Fibroblast of lung (primary cell): ENCODE data around the gene CHST11. TPM values are rescaled to one million over a fixed set of nuclear protein-coding genes. Genes with fewer than 3 reads are reported as not detected.

Source experiments
- DNase-seq, 2 donors: peaks; one replicate each; pipeline versions ENCODE4 v3.0.0 to v3.0.0-alpha.2; 2010; ENCODE audit warnings: low read depth in 2 of 2
- H2AFZ ChIP-seq: 2 replicates; pipeline ENCODE4 v1.5.1; 2012; ENCODE audit warnings: low read length, control low read depth, inconsistent platforms
- H3K27ac ChIP-seq: 2 replicates; pipeline ENCODE4 v1.5.1; 2011; ENCODE audit warnings: low read length, control low read depth; ENCODE audit not compliant: insufficient read depth
- H3K27me3 ChIP-seq: 2 replicates; pipeline ENCODE4 v1.5.1; 2011; ENCODE audit warnings: mild to moderate bottlenecking, low read length; ENCODE audit not compliant: control insufficient read depth, insufficient read depth
- H3K36me3 ChIP-seq: 2 replicates; pipeline ENCODE4 v1.5.1; 2011; ENCODE audit warnings: low read length; ENCODE audit not compliant: control insufficient read depth, insufficient read depth
- H3K4me1 ChIP-seq: 2 replicates; pipeline ENCODE4 v1.5.1; 2011; ENCODE audit warnings: low read length; ENCODE audit not compliant: control insufficient read depth, insufficient read depth; ENCODE audit errors: extremely low read depth
- H3K4me2 ChIP-seq: 2 replicates; pipeline ENCODE4 v1.5.1; 2011; ENCODE audit warnings: low read length, control low read depth; ENCODE audit not compliant: insufficient read depth; ENCODE audit errors: extremely low read depth
- H3K4me3 ChIP-seq, 4 experiments: fragments of 200-600 bp in 1 of 4; sonication (generic) in 1 of 4; replicated peaks in 1 of 4; 2 replicates each; pipeline ENCODE4 v1.5.1; 2011 to 2016; ENCODE audit warnings: low read length in 4 of 4, low read depth in 3 of 4, mild to moderate bottlenecking in 3 of 4, control low read depth in 2 of 4, inconsistent platforms in 1 of 4, mixed read lengths in 1 of 4; ENCODE audit not compliant: insufficient read depth in 1 of 4; ENCODE audit errors: control extremely low read depth in 1 of 4
- H3K79me2 ChIP-seq: 2 replicates; pipeline ENCODE4 v1.5.1; 2012; ENCODE audit warnings: mild to moderate bottlenecking, low read length, inconsistent platforms; ENCODE audit not compliant: control insufficient read depth, insufficient read depth
- H3K9ac ChIP-seq: 2 replicates; pipeline ENCODE4 v1.5.1; 2011; ENCODE audit warnings: mild to moderate bottlenecking, low read length, control low read depth; ENCODE audit not compliant: insufficient read depth
- H3K9me3 ChIP-seq: 2 replicates; pipeline ENCODE4 v1.5.1; 2012; ENCODE audit warnings: low read depth, low read length; ENCODE audit not compliant: control insufficient read depth, insufficient read depth
- H4K20me1 ChIP-seq: 2 replicates; pipeline ENCODE4 v1.5.1; 2011; ENCODE audit warnings: low read length; ENCODE audit not compliant: control insufficient read depth, insufficient read depth; ENCODE audit errors: extremely low read depth
- EZH2 ChIP-seq: IDR thresholded peaks from 2 replicates; pipeline ENCODE4 v1.5.1; 2012; ENCODE audit warnings: low read length, control low read depth, mild to moderate bottlenecking; ENCODE audit errors: missing control alignments
- polyA plus RNA-seq, 2 donors: library from polyadenylated mRNA; depleted of rRNA in 1 of 2; stranded (reverse) in 1 of 2; unstranded in 1 of 2; fragments of >200 nt; gene quantifications; 2 replicates each; pipeline ENCODE4 v1.2.1, GENCODE V29; 2011 to 2012; ENCODE audit warnings: missing spikeins in 1 of 2
- total RNA-seq: library from RNA; depleted of rRNA; stranded (reverse); fragments of >200 nt; gene quantifications from 2 replicates; pipeline ENCODE4 v1.2.1, GENCODE V29; 2014
- TF ChIP-seq, protein P1 (sequence below), 2 donors: IDR thresholded peaks in 1 of 2; conservative IDR thresholded peaks in 1 of 2; 1 replicate in 1 of 2; 2 replicates in 1 of 2; pipeline ENCODE4 v1.5.1; 2011 to 2012; ENCODE audit warnings: low read length in 2 of 2, control low read depth in 1 of 2, inconsistent platforms in 1 of 2, low read depth in 1 of 2, mild to moderate bottlenecking in 1 of 2

The CHST11 gene
- total and polyA plus RNA-seq, 2 donors (not counting 1 experiment from before 2014, with no cell fraction given) = 3.5 to 9.1 TPM

DNA sequence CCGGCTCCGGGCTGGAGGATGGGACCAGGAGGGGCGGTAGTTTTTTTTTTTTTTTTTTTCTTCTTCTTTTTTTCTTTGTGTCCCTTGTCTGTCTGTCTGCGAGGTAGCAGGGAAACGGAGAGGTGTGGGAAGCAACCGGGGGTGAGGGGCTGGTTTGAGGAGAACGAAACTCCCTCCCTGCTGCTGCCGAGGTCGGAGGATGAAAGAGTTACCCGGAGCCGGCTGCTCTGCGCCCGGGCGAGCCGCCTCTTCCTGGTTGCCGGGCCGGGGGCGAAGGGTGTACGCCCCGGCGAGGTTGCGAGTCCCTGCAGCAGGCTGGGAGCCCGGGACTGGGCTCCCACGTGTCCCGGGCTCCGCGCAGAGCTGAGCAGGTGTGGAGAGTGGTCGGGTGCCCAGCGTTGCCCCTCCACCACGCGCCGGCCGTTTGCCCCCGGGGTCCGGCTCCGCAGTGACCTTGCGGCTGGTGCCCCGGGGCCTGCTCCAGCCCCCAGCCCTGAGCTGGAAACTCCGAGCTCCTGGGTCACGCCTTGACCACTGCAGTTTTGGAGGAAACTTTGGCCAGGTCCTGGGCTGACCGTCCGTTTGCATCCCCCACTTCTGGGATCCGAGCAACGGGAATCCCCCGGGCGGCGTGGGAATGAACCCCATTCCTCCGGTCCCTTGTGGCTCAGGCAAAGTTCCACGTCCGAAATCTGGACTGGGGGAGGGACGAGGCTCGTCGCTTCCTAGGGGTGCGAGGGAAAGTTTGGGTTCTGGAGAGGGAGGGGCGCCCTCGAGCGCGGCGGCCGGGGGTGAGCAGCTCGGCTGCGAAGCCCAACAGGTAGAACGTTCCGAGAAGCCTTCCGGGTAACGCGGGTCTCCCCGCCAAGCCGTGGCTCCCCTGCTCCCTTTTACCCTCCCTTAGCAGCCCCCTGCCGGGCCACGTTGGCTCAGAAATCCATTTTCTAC lies 1.3 kb downstream of the CHST11 start:
- Histone ChIP-seq H4K20me1 (no peaks in the 10 kb centered on the region), H3K4me3 (peak overlapping the region; percentile 71 to 87 (median 84)), H3K4me1 (peaks cover 11% of the 10 kb centered on the region), H3K27ac (peak overlapping the region; percentile 57), H3K36me3 (no peaks in the 10 kb centered on the region), H3K9ac (peak overlapping the region; percentile 70), H3K27me3 (no peaks in the 10 kb centered on the region), H3K79me2 (peaks cover 25% of the 10 kb centered on the region), H3K9me3 (no peaks in the 10 kb centered on the region), H3K4me2 (peak overlapping the region; percentile 74), H2AFZ (peak overlapping the region; percentile 42)
- DNase-seq = peak in 1 of 2 donors; percentile 32
- no peak for TF ChIP-seq EZH2
- TF ChIP-seq, protein P1, sequence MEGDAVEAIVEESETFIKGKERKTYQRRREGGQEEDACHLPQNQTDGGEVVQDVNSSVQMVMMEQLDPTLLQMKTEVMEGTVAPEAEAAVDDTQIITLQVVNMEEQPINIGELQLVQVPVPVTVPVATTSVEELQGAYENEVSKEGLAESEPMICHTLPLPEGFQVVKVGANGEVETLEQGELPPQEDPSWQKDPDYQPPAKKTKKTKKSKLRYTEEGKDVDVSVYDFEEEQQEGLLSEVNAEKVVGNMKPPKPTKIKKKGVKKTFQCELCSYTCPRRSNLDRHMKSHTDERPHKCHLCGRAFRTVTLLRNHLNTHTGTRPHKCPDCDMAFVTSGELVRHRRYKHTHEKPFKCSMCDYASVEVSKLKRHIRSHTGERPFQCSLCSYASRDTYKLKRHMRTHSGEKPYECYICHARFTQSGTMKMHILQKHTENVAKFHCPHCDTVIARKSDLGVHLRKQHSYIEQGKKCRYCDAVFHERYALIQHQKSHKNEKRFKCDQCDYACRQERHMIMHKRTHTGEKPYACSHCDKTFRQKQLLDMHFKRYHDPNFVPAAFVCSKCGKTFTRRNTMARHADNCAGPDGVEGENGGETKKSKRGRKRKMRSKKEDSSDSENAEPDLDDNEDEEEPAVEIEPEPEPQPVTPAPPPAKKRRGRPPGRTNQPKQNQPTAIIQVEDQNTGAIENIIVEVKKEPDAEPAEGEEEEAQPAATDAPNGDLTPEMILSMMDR (conservative IDR thresholded peaks at IDR 0.05 in 1 of 2, IDR thresholded peaks at IDR 0.05 in 1 of 2; ENCODE audit: low read depth in 1 of 2, low read length in 2 of 2) = peak in 1 of 2 donors; percentile 15

DNA sequence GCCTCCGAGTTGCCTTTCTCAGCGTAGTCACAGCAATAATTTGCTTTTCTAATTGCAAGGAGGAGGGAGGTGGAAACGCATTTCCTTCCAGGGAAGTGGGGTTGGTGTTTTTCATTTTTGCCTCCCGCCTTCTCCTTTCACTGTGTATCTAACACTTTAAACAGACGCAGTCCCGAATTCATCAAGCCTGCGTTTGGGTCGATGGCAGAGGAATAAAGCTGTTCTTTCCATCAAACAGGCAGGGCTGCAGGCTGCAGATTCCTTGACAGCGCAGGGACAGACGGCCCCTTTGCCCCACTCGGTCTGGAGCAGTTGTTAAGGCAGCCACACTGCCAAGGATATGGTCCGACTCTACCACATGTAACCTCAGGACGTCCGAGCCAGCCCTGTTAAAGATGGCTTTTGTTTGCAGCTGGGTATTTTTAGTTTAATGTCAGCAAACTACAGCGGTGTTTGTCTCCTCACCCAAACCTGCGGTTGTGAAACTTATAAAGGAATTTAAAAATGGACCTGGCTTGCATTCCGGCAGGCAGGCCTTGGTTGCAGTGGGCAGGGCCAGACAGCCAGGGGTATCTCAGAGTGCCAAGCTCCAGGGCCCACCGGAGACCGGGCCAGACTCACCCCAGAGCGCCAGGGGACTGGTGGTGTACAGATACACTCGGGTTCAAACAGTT lies 2.1 kb downstream of the CHST11 start:
- Histone ChIP-seq H2AFZ (peak overlapping the region; percentile 42), H3K27me3 (no peaks in the 10 kb centered on the region), H3K4me1 (peaks cover 11% of the 10 kb centered on the region), H3K9me3 (no peaks in the 10 kb centered on the region), H3K79me2 (peaks cover 25% of the 10 kb centered on the region), H4K20me1 (no peaks in the 10 kb centered on the region), H3K36me3 (no peaks in the 10 kb centered on the region), H3K9ac (peak overlapping the region; percentile 70), H3K4me3 (peak overlapping the region; percentile 71 to 87 (median 84)), H3K4me2 (peak overlapping the region; percentile 74), H3K27ac (peak overlapping the region; percentile 57)
- peak in 1 of 2 donors; percentile 52 for DNase-seq
- TF ChIP-seq, protein P1 (conservative IDR thresholded peaks at IDR 0.05 in 1 of 2, IDR thresholded peaks at IDR 0.05 in 1 of 2; ENCODE audit: low read depth in 1 of 2, low read length in 2 of 2) = no peak
- TF ChIP-seq EZH2 = no peak

GRCh38 chr12:104459368-104459909 lies 2.7 kb downstream of the CHST11 start:
- Histone ChIP-seq H2AFZ (no peak overlapping the region), H3K27ac (no peak overlapping the region), H3K9me3 (no peaks in the 10 kb centered on the region), H3K36me3 (no peaks in the 10 kb centered on the region), H3K4me1 (peaks cover 11% of the 10 kb centered on the region), H4K20me1 (no peaks in the 10 kb centered on the region), H3K4me2 (peak overlapping the region; percentile 74), H3K27me3 (no peaks in the 10 kb centered on the region), H3K79me2 (peaks cover 25% of the 10 kb centered on the region), H3K4me3 (peak overlapping the region in 2 of 4 experiments; percentile 84), H3K9ac (no peak overlapping the region)
- no peak for TF ChIP-seq EZH2
- TF ChIP-seq, protein P1 (conservative IDR thresholded peaks at IDR 0.05 in 1 of 2, IDR thresholded peaks at IDR 0.05 in 1 of 2; ENCODE audit: low read depth in 1 of 2, low read length in 2 of 2) = no peak
- DNase-seq = no peak
